GM12872 (cell line): ENCODE data around the gene OR8B4.

Experiments used
- TF ChIP-seq, protein P1 (sequence below): IDR thresholded peaks from 3 replicates; pipeline ENCODE4 v1.5.1; 2011; ENCODE audit warnings: low read depth, mild to moderate bottlenecking, low read length, moderate library complexity; ENCODE audit not compliant: insufficient read depth

The OR8B4 gene

DNA sequence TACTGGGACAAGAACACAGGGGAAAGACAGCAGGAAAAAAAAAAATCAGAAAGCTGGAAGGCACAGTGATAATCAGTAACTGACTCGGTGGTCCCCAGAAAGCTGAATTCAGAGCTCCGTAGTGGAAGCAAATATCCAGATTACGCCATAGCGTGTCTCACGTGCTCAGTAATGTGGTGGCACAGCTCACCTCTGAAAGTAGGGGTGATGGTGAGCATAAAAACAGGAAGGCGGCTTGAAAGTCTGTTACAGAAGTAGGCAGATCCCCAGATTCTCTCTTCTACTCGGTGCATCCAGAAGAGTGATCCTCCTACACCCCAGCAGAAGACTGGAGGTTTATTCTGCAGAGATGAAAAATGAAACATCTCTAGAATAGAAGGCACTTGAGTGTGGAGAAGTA lies 14.8 kb downstream of the OR8B4 start:
- TF ChIP-seq, protein P1, sequence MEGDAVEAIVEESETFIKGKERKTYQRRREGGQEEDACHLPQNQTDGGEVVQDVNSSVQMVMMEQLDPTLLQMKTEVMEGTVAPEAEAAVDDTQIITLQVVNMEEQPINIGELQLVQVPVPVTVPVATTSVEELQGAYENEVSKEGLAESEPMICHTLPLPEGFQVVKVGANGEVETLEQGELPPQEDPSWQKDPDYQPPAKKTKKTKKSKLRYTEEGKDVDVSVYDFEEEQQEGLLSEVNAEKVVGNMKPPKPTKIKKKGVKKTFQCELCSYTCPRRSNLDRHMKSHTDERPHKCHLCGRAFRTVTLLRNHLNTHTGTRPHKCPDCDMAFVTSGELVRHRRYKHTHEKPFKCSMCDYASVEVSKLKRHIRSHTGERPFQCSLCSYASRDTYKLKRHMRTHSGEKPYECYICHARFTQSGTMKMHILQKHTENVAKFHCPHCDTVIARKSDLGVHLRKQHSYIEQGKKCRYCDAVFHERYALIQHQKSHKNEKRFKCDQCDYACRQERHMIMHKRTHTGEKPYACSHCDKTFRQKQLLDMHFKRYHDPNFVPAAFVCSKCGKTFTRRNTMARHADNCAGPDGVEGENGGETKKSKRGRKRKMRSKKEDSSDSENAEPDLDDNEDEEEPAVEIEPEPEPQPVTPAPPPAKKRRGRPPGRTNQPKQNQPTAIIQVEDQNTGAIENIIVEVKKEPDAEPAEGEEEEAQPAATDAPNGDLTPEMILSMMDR: no peak

DNA sequence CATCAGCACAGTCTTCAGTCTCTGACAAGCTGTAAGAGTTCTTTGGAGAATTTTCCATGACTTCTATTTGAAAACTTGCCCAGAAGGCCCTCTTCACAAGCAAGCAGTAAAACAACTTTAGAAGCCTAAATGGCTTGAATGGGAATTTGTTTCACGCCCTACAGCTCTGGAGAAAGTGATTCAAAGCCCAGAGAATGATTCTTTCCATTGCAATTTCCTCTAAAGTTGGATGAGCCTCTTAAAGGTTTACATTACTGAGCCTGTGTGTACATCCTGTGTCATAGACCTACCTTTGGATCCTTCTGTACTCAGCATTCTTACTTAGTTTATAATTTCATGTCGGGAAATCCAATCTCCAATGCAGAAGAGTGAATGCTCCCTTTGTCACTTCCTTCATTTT lies 19.1 kb downstream of the OR8B4 start:
- TF ChIP-seq, protein P1: no peak

DNA sequence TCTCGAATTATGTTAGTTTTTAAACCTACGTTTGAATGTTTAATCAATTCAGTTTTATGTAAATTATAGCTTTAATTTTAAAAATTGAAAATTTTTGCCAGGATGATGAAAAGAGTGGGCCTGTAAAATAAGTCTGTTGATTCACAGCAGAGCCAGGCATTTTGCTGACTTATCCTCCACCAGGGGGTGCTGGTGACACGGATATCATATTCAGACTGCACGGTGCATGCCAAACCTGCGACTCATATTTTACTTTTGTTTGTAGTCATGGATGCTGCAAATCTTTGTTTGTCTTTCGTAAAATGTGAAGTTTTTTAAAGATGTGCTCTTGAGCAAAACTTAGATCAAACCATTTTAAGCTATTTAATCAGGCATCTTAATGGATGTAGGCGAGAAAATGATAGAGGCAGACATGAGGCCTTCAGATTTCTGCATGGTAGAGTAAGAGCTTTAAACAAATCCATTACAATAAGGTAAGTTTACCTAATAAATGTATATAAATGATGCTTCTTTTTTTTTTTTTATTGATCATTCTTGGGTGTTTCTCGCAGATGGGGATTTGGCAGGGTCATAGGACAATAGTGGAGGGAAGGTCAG lies 22.2 kb downstream of the OR8B4 start:
- TF ChIP-seq, protein P1: peak; percentile 82

DNA sequence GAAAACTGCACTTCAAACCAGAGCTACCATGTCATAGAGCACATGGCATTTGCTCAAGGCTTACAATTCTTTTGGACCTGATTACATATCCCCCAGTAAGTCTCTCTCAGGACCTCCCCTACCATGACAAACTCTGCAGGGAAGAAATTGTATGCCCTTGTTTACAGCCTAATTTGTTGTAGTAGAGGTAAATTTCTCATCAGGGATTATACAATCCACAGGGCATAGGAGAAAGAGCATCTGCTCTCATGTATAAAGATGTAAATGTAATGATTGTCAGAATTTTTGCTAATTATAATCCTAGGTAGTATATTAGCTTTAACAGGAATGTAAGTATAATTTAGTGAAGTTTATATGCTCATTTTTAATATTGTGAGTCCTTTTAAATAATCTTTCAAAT lies 25.7 kb downstream of the OR8B4 start, which contains the start of gene OR8B3:
Gene OR8B3, minus strand, starts transcription at position 101 of the 400 bp plus-strand sequence. CDS start 1,673 bp downstream, outside the sequence.
- TF ChIP-seq, protein P1: no peak

DNA sequence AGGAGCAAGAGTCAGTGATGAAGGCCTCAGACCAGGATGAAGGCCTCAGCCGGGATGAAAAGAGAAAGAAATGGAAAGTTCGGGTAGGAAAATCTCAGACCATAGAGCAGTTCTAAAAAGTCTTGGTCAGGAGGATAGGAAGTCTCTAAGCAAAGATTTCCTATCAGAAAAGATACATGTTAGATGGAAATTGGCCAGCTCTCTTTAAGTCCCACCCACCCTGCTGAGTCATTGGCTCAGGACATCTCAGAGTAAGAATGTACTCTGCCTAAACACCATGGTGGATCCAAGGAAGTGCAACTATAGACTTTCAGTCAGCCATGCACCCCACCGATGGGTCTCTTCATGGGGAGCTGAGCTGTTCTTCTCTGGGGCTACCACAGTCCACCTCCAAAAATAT lies 30.3 kb downstream of the OR8B4 start:
- TF ChIP-seq, protein P1: no peak

DNA sequence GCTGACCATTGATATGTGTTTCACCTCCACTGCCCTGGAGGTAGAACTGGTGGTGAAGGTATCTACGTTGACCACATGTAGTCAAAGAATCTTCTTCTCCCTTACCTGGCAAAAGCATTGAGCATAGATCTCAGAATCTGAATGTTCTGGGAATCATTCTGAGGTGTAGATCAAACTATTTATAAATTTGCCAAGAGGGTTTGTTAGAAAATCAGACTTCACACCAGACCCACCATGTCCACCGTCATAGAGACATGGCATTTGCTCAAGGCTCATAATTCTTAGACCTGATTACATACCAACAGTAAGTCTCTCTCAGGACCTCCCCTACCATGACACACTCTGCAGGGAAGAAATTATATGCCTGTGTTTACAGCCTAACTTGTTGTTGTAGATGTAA lies 40.3 kb downstream of the OR8B4 start, which contains the start of gene OR8B2:
Gene OR8B2, minus strand, starts transcription at position 101 of the 400 bp plus-strand sequence. CDS start 1,156 bp downstream, outside the sequence.
- TF ChIP-seq, protein P1: no peak

DNA sequence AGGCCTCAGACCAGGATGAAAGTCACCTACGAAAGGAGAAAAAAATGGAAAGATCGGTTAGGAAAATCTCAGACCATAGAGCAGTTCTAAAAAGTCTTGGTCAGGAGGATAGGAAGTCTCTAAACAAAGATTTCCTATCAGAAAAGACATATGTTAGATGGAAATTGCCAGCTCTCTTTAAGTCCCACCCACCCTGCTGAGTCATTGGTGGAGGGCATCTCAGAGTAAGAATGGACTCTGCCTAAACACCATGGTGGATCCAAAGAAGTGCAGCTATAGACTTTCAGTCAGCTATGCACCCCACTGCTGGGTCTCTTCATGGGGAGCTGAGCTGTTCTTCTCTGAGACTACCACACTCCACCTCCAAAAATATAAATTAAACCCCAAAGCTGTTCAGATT lies 44.1 kb downstream of the OR8B4 start:
- TF ChIP-seq, protein P1: no peak

DNA sequence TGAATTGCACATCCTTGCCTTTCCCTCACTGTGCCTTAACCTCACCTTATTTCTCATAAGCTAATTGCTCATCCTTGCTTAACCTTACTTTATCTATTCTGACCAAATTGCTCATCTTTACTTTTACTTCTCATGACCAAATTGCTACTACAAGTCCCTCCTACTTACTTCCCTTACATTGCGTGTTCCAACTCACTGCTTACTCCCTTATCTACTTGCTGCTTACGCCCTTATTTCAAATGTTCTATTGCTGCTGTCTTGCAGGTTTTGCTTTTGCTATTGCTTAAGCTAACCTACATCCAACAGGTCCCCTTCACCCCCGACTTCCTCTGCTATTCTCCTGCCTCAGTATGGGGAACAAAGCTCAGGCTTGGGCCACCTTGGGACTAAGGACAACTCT lies 48.4 kb downstream of the OR8B4 start:
- TF ChIP-seq, protein P1: no peak
